Fibroblast of lung (primary cell): ENCODE results near the gene FHIP2A. TPM values are rescaled to one million over a fixed set of nuclear protein-coding genes. Genes with fewer than 3 reads are reported as not detected.

Experiments used
- DNase-seq, 2 donors: peaks; one replicate each; pipeline versions ENCODE4 v3.0.0 to v3.0.0-alpha.2; 2010; ENCODE audit warnings: low read depth in 2 of 2
- H2AFZ ChIP-seq: 2 replicates; pipeline ENCODE4 v1.5.1; 2012; ENCODE audit warnings: low read length, control low read depth, inconsistent platforms
- H3K27ac ChIP-seq: 2 replicates; pipeline ENCODE4 v1.5.1; 2011; ENCODE audit warnings: low read length, control low read depth; ENCODE audit not compliant: insufficient read depth
- H3K27me3 ChIP-seq: 2 replicates; pipeline ENCODE4 v1.5.1; 2011; ENCODE audit warnings: mild to moderate bottlenecking, low read length; ENCODE audit not compliant: control insufficient read depth, insufficient read depth
- H3K36me3 ChIP-seq: 2 replicates; pipeline ENCODE4 v1.5.1; 2011; ENCODE audit warnings: low read length; ENCODE audit not compliant: control insufficient read depth, insufficient read depth
- H3K4me1 ChIP-seq: 2 replicates; pipeline ENCODE4 v1.5.1; 2011; ENCODE audit warnings: low read length; ENCODE audit not compliant: control insufficient read depth, insufficient read depth; ENCODE audit errors: extremely low read depth
- H3K4me2 ChIP-seq: 2 replicates; pipeline ENCODE4 v1.5.1; 2011; ENCODE audit warnings: low read length, control low read depth; ENCODE audit not compliant: insufficient read depth; ENCODE audit errors: extremely low read depth
- H3K4me3 ChIP-seq, 4 experiments: fragments of 200-600 bp in 1 of 4; sonication (generic) in 1 of 4; replicated peaks in 1 of 4; 2 replicates each; pipeline ENCODE4 v1.5.1; 2011 to 2016; ENCODE audit warnings: low read length in 4 of 4, low read depth in 3 of 4, mild to moderate bottlenecking in 3 of 4, control low read depth in 2 of 4, inconsistent platforms in 1 of 4, mixed read lengths in 1 of 4; ENCODE audit not compliant: insufficient read depth in 1 of 4; ENCODE audit errors: control extremely low read depth in 1 of 4
- H3K79me2 ChIP-seq: 2 replicates; pipeline ENCODE4 v1.5.1; 2012; ENCODE audit warnings: mild to moderate bottlenecking, low read length, inconsistent platforms; ENCODE audit not compliant: control insufficient read depth, insufficient read depth
- H3K9ac ChIP-seq: 2 replicates; pipeline ENCODE4 v1.5.1; 2011; ENCODE audit warnings: mild to moderate bottlenecking, low read length, control low read depth; ENCODE audit not compliant: insufficient read depth
- H3K9me3 ChIP-seq: 2 replicates; pipeline ENCODE4 v1.5.1; 2012; ENCODE audit warnings: low read depth, low read length; ENCODE audit not compliant: control insufficient read depth, insufficient read depth
- H4K20me1 ChIP-seq: 2 replicates; pipeline ENCODE4 v1.5.1; 2011; ENCODE audit warnings: low read length; ENCODE audit not compliant: control insufficient read depth, insufficient read depth; ENCODE audit errors: extremely low read depth
- CTCF ChIP-seq, 2 donors: IDR thresholded peaks in 1 of 2; conservative IDR thresholded peaks in 1 of 2; 1 replicate in 1 of 2; 2 replicates in 1 of 2; pipeline ENCODE4 v1.5.1; 2011 to 2012; ENCODE audit warnings: low read length in 2 of 2, control low read depth in 1 of 2, inconsistent platforms in 1 of 2, low read depth in 1 of 2, mild to moderate bottlenecking in 1 of 2
- EZH2 ChIP-seq: IDR thresholded peaks from 2 replicates; pipeline ENCODE4 v1.5.1; 2012; ENCODE audit warnings: low read length, control low read depth, mild to moderate bottlenecking; ENCODE audit errors: missing control alignments
- polyA plus RNA-seq, 2 donors: library from polyadenylated mRNA; depleted of rRNA in 1 of 2; stranded (reverse) in 1 of 2; unstranded in 1 of 2; fragments of >200 nt; gene quantifications; 2 replicates each; pipeline ENCODE4 v1.2.1, GENCODE V29; 2011 to 2012; ENCODE audit warnings: missing spikeins in 1 of 2
- total RNA-seq: library from RNA; depleted of rRNA; stranded (reverse); fragments of >200 nt; gene quantifications from 2 replicates; pipeline ENCODE4 v1.2.1, GENCODE V29; 2014

Gene FHIP2A
- total and polyA plus RNA-seq, 2 donors (not counting 1 experiment from before 2014, with no cell fraction given) = 26.1 to 26.6 TPM

GRCh38 chr10:114806562-114807391, 14.8 kb upstream of the FHIP2A start:
- Histone ChIP-seq H3K4me3 (no peak overlapping the region), H2AFZ (no peak overlapping the region), H3K27ac (no peak overlapping the region), H3K4me2 (no peak overlapping the region), H3K4me1 (no peaks in the 10 kb centered on the region), H3K79me2 (no peaks in the 10 kb centered on the region), H3K27me3 (no peaks in the 10 kb centered on the region), H4K20me1 (no peaks in the 10 kb centered on the region), H3K36me3 (no peaks in the 10 kb centered on the region), H3K9me3 (no peaks in the 10 kb centered on the region), H3K9ac (no peak overlapping the region)
- no peak for TF ChIP-seq CTCF (conservative IDR thresholded peaks at IDR 0.05 in 1 of 2, IDR thresholded peaks at IDR 0.05 in 1 of 2; ENCODE audit: low read depth in 1 of 2, low read length in 2 of 2)
- TF ChIP-seq EZH2 = no peak
- DNase-seq = no peak

- TF ChIP-seq EZH2 = no peak
- TF ChIP-seq CTCF (conservative IDR thresholded peaks at IDR 0.05 in 1 of 2, IDR thresholded peaks at IDR 0.05 in 1 of 2; ENCODE audit: low read depth in 1 of 2, low read length in 2 of 2) = no peak
- Histone ChIP-seq H3K27me3 (no peaks in the 10 kb centered on the region), H3K79me2 (no peaks in the 10 kb centered on the region), H3K9me3 (no peaks in the 10 kb centered on the region), H3K4me3 (no peak overlapping the region), H4K20me1 (no peaks in the 10 kb centered on the region), H3K4me2 (no peak overlapping the region), H3K9ac (no peak overlapping the region), H2AFZ (no peak overlapping the region), H3K36me3 (no peaks in the 10 kb centered on the region), H3K27ac (no peak overlapping the region), H3K4me1 (no peaks in the 10 kb centered on the region)
- no peak for DNase-seq
Observed at GRCh38 chr10:114808982-114809381, 12.6 kb upstream of the FHIP2A start.

GRCh38 chr10:114810926-114811325, 10.7 kb upstream of the FHIP2A start:
- no peak overlapping the region for H3K4me2 ChIP-seq
- no peak overlapping the region for H3K9ac ChIP-seq

More at GRCh38 chr10:114810926-114811325, 10.7 kb upstream of the FHIP2A start:
- DNase-seq = no peak
- TF ChIP-seq CTCF (conservative IDR thresholded peaks at IDR 0.05 in 1 of 2, IDR thresholded peaks at IDR 0.05 in 1 of 2; ENCODE audit: low read depth in 1 of 2, low read length in 2 of 2) = no peak
- no peak for TF ChIP-seq EZH2
- no peaks in the 10 kb centered on the region for H3K27me3 ChIP-seq
- H3K79me2 ChIP-seq = no peaks in the 10 kb centered on the region
- no peaks in the 10 kb centered on the region for H4K20me1 ChIP-seq
- no peaks in the 10 kb centered on the region for H3K36me3 ChIP-seq
- no peaks in the 10 kb centered on the region for H3K4me1 ChIP-seq
- H3K4me3 ChIP-seq = no peak overlapping the region
- H3K9me3 ChIP-seq = no peaks in the 10 kb centered on the region
- no peak overlapping the region for H3K27ac ChIP-seq
- H2AFZ ChIP-seq = no peak overlapping the region
